OCI-LY1 (cell line): Measurements from ENCODE around the gene RASSF6.

Experiments used
- EZH2 ChIP-seq: fragments of 200-600 bp; sonication (generic), shearing (Covaris generic); IDR thresholded peaks from 2 replicates; pipeline ENCODE4 v1.8.0; 2017; ENCODE audit warnings: borderline replicate concordance, mixed run types, mild to moderate bottlenecking, antibody characterized with exemption, low read length, moderate library complexity, mixed read lengths
- TF ChIP-seq, protein P1 (sequence below): fragments of 200-600 bp; sonication (generic), shearing (Covaris generic); IDR thresholded peaks from 2 replicates; pipeline ENCODE4 v1.5.1; 2017; ENCODE audit warnings: mild to moderate bottlenecking, antibody characterized with exemption, low read length, moderate library complexity, mixed read lengths

DNA sequence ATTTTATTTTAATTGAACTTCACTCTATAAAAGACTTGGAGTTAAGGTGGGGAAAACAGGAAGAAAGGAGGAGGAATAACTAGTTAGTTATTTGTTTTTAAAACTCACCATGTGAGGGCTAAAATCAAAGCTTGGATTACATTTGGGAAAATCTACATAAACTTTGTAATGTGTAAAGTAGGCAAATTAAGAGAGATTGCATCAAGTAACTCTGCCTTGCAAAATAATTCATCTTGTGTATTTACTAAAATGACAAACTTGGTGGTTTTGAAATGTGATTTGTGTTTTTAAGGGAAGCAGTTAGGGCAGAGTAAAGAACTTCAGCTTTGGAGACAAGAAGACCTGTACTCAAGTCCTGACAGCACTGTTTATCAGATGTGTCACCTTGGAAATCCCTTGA, 43.3 kb upstream of the RASSF6 start:
- TF ChIP-seq, protein P1, sequence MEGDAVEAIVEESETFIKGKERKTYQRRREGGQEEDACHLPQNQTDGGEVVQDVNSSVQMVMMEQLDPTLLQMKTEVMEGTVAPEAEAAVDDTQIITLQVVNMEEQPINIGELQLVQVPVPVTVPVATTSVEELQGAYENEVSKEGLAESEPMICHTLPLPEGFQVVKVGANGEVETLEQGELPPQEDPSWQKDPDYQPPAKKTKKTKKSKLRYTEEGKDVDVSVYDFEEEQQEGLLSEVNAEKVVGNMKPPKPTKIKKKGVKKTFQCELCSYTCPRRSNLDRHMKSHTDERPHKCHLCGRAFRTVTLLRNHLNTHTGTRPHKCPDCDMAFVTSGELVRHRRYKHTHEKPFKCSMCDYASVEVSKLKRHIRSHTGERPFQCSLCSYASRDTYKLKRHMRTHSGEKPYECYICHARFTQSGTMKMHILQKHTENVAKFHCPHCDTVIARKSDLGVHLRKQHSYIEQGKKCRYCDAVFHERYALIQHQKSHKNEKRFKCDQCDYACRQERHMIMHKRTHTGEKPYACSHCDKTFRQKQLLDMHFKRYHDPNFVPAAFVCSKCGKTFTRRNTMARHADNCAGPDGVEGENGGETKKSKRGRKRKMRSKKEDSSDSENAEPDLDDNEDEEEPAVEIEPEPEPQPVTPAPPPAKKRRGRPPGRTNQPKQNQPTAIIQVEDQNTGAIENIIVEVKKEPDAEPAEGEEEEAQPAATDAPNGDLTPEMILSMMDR, result no peak
- no peak for TF ChIP-seq EZH2
